Measurements from ENCODE around the gene REEP6.

Gene REEP6

DNA sequence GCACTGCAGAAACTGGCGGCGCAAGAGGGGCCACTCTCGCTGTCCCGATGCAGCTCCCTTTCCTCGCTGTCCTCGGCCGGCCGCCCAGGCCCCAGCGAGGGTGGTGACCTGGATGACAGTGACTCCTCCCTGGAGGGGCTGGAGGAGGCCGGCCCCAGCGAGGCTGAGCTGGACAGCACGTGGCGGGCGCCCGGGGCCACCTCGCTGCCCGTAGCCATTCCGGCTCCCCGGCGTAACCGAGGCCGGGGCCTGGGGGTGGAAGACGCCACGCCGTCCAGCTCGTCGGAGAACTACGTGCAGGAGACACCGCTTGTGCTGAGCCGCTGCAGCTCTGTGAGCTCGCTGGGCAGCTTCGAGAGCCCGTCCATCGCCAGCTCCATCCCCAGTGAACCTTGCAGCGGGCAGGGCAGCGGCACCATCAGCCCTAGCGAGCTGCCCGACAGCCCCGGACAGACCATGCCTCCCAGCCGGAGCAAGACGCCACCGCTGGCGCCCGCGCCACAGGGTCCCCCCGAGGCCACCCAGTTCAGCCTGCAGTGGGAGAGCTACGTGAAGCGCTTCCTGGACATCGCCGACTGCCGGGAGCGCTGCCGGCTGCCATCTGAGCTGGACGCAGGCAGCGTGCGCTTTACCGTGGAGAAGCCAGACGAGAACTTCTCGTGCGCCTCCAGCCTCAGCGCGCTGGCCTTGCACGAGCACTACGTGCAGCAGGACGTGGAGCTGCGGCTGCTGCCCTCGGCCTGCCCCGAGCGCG, 24.3 kb upstream of the REEP6 start:
- Histone ChIP-seq H3K27ac (replicated peaks) (no peak overlapping the region), H3K27me3 (ENCODE audit: insufficient read depth, poor library complexity, severe bottlenecking) (peaks cover 41% of the 10 kb centered on the region), H3K4me3 (replicated peaks; ENCODE audit: insufficient read depth, low read length) (no peak overlapping the region)
- TF ChIP-seq POLR2AphosphoS5 (IDR thresholded peaks at IDR 0.05; ENCODE audit: low read depth) (no peak), GABPA (IDR thresholded peaks at IDR 0.05; ENCODE audit: low read depth) (no peak)
- TF ChIP-seq, protein P1, sequence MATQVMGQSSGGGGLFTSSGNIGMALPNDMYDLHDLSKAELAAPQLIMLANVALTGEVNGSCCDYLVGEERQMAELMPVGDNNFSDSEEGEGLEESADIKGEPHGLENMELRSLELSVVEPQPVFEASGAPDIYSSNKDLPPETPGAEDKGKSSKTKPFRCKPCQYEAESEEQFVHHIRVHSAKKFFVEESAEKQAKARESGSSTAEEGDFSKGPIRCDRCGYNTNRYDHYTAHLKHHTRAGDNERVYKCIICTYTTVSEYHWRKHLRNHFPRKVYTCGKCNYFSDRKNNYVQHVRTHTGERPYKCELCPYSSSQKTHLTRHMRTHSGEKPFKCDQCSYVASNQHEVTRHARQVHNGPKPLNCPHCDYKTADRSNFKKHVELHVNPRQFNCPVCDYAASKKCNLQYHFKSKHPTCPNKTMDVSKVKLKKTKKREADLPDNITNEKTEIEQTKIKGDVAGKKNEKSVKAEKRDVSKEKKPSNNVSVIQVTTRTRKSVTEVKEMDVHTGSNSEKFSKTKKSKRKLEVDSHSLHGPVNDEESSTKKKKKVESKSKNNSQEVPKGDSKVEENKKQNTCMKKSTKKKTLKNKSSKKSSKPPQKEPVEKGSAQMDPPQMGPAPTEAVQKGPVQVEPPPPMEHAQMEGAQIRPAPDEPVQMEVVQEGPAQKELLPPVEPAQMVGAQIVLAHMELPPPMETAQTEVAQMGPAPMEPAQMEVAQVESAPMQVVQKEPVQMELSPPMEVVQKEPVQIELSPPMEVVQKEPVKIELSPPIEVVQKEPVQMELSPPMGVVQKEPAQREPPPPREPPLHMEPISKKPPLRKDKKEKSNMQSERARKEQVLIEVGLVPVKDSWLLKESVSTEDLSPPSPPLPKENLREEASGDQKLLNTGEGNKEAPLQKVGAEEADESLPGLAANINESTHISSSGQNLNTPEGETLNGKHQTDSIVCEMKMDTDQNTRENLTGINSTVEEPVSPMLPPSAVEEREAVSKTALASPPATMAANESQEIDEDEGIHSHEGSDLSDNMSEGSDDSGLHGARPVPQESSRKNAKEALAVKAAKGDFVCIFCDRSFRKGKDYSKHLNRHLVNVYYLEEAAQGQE (IDR thresholded peaks at IDR 0.05; ENCODE audit: insufficient replicate concordance, low read depth): no peak
- no peak for DNase-seq (ENCODE audit: low read depth in 1 of 2, low spot score in 1 of 2)

DNA sequence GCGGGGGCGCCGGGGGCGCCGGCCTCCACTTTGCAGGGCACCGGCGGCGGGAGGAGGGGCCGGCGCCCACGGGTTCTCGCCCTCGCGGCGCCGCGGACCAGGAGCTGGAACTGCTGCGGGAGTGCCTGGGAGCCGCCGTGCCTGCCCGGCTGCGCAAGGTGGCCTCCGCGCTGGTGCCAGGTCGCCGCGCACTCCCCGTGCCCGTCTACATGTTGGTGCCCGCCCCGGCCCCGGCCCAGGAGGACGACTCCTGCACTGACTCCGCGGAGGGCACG, 23.8 kb upstream of the REEP6 start:
- Histone ChIP-seq H3K27me3 (ENCODE audit: insufficient read depth, poor library complexity, severe bottlenecking) (peaks cover 46% of the 10 kb centered on the region), H3K27ac (replicated peaks) (no peak overlapping the region), H3K4me3 (replicated peaks; ENCODE audit: insufficient read depth, low read length) (no peak overlapping the region)
- no peak for DNase-seq (ENCODE audit: low read depth in 1 of 2, low spot score in 1 of 2)
- TF ChIP-seq, protein P1 (IDR thresholded peaks at IDR 0.05; ENCODE audit: insufficient replicate concordance, low read depth): no peak
- TF ChIP-seq POLR2AphosphoS5 (IDR thresholded peaks at IDR 0.05; ENCODE audit: low read depth) (no peak), GABPA (IDR thresholded peaks at IDR 0.05; ENCODE audit: low read depth) (no peak), SPI1 (IDR thresholded peaks at IDR 0.05; ENCODE audit: borderline replicate concordance, low read depth) (no peak)
- TF ChIP-seq, protein P2, sequence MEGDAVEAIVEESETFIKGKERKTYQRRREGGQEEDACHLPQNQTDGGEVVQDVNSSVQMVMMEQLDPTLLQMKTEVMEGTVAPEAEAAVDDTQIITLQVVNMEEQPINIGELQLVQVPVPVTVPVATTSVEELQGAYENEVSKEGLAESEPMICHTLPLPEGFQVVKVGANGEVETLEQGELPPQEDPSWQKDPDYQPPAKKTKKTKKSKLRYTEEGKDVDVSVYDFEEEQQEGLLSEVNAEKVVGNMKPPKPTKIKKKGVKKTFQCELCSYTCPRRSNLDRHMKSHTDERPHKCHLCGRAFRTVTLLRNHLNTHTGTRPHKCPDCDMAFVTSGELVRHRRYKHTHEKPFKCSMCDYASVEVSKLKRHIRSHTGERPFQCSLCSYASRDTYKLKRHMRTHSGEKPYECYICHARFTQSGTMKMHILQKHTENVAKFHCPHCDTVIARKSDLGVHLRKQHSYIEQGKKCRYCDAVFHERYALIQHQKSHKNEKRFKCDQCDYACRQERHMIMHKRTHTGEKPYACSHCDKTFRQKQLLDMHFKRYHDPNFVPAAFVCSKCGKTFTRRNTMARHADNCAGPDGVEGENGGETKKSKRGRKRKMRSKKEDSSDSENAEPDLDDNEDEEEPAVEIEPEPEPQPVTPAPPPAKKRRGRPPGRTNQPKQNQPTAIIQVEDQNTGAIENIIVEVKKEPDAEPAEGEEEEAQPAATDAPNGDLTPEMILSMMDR (IDR thresholded peaks at IDR 0.05; ENCODE audit: insufficient read depth, low read length): no peak

DNA sequence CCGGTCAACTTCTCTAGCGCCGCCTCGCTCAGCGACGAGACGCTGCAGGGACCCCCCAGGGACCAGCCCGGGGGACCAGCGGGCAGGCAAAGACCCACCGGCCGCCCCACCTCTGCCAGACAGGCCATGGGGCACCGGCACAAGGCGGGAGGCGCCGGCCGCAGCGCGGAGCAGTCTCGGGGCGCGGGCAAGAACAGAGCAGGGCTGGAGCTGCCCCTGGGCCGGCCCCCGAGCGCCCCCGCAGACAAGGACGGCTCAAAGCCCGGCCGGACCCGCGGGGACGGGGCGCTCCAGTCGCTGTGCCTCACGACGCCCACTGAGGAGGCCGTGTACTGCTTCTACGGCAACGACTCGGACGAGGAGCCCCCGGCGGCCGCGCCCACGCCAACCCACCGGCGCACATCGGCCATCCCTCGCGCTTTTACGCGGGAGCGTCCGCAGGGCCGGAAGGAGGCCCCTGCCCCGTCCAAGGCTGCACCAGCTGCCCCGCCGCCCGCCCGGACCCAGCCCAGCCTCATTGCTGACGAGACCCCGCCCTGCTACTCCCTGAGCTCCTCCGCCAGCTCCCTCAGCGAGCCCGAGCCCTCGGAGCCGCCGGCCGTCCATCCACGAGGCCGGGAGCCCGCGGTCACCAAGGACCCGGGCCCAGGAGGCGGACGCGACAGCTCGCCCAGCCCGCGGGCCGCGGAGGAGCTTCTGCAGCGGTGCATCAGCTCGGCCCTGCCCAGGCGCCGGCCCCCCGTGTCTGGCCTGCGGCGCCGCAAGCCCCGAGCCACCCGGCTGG, 23.3 kb upstream of the REEP6 start:
- DNase-seq (ENCODE audit: low read depth in 1 of 2, low spot score in 1 of 2): no peak
- Histone ChIP-seq H3K27me3 (ENCODE audit: insufficient read depth, poor library complexity, severe bottlenecking) (peaks cover 48% of the 10 kb centered on the region), H3K27ac (replicated peaks) (no peak overlapping the region), H3K4me3 (replicated peaks; ENCODE audit: insufficient read depth, low read length) (no peak overlapping the region)
- TF ChIP-seq, protein P1 (IDR thresholded peaks at IDR 0.05; ENCODE audit: insufficient replicate concordance, low read depth): no peak
- TF ChIP-seq, protein P2 (IDR thresholded peaks at IDR 0.05; ENCODE audit: insufficient read depth, low read length): no peak
- TF ChIP-seq GABPA (IDR thresholded peaks at IDR 0.05; ENCODE audit: low read depth): no peak
- TF ChIP-seq SPI1 (IDR thresholded peaks at IDR 0.05; ENCODE audit: borderline replicate concordance, low read depth): no peak
- no peak for TF ChIP-seq POLR2AphosphoS5 (IDR thresholded peaks at IDR 0.05; ENCODE audit: low read depth)

All from HL-60 (cell line).